HFF-Myc (cell line): ENCODE data around the gene NUP93.
"Not testable (repeated sequence)": the region's sequence is repeated elsewhere in the genome, so short reads cannot be mapped to it uniquely, and the experiment has no call there.

Experiments used
- DNase-seq: peaks from one replicate; pipeline ENCODE4 v3.0.0-alpha.2; 2011; ENCODE audit warnings: low read depth; ENCODE audit errors: extremely low read depth
- H3K4me3 ChIP-seq: replicated peaks from 2 replicates; pipeline ENCODE4 v1.5.1; 2011; ENCODE audit warnings: low read depth, mild to moderate bottlenecking, control low read depth, low read length
- CTCF ChIP-seq: IDR thresholded peaks from 2 replicates; pipeline ENCODE4 v1.5.1; 2012; ENCODE audit warnings: mild to moderate bottlenecking, low read depth, low read length, control low read depth; ENCODE audit errors: missing control alignments

Gene NUP93

GRCh38 chr16:56793492-56793891, 63.6 kb downstream of the NUP93 start:
- TF ChIP-seq CTCF, result peak; percentile 27
- H3K4me3 ChIP-seq, result no peak overlapping the region
- DNase-seq, result no peak

GRCh38 chr16:56795011-56795410, 65.1 kb downstream of the NUP93 start:
- no peak for DNase-seq

GRCh38 chr16:56797038-56797437, 67.1 kb downstream of the NUP93 start:
- H3K4me3 ChIP-seq, DNase-seq: not testable (repeated sequence)

More at GRCh38 chr16:56795011-56795410, 65.1 kb downstream of the NUP93 start:
- no peak for TF ChIP-seq CTCF
- no peak overlapping the region for H3K4me3 ChIP-seq

GRCh38 chr16:56797861-56798260, 67.9 kb downstream of the NUP93 start:
- TF ChIP-seq CTCF, result no peak
- H3K4me3 ChIP-seq, result no peak overlapping the region
- no peak for DNase-seq

- no peak for DNase-seq
- no peak overlapping the region for H3K4me3 ChIP-seq
- TF ChIP-seq CTCF, result no peak
Observed at GRCh38 chr16:56798955-56799354, 69.0 kb downstream of the NUP93 start.

GRCh38 chr16:56800355-56800754, 70.4 kb downstream of the NUP93 start:
- DNase-seq, result no peak
- H3K4me3 ChIP-seq, result no peak overlapping the region
- TF ChIP-seq CTCF, result no peak

GRCh38 chr16:56801762-56802161, 71.8 kb downstream of the NUP93 start:
- no peak for DNase-seq
- H3K4me3 ChIP-seq, result no peak overlapping the region
- no peak for TF ChIP-seq CTCF
